Smooth muscle cell of the umbilical artery (primary cell): ENCODE results near the gene FAM13C. TPM values are rescaled to one million over a fixed set of nuclear protein-coding genes. Genes with fewer than 3 reads are reported as not detected.

Experiments used
- total RNA-seq: library from RNA; depleted of rRNA; stranded (reverse); fragments of >200 nt; gene quantifications from 2 replicates; pipeline ENCODE4 v1.2.3, GENCODE V29; 2014

The FAM13C gene
- 0.59 and 1.2 TPM in 2 replicates for total RNA-seq

GRCh38 chr10:59362144-59362958, at the start of gene FAM13C:
TSS of gene FAM13C (minus strand) at chr10:59362549. CDS start at chr10:59362460, 89 bp downstream.

Other genes with a start within 250 kb of the FAM13C start
- gene PHYHIPL, start 185.9 kb downstream of the FAM13C start, total RNA-seq: not detected in 2 replicates